ENCODE results near the gene DNAJC16.

DNA sequence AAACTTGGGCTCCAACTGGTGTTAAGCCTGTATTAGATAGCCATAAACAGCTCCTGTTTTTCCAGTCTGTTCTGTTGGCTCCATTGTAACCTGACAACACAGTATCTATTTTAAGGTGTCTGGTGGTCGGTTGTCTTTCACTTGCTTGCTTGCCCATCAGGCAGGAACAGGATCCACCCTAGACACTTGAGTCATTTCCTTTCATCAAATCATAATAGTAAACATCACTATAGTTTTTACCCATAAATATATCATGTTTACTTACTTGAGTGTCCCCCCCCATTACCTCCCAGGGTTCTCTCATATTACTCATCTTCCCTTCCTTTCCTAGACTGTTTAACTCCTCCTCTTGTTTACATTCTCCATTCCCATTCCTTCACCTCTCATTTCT, 93.5 kb downstream of the DNAJC16 start:
- TF ChIP-seq, protein P1, sequence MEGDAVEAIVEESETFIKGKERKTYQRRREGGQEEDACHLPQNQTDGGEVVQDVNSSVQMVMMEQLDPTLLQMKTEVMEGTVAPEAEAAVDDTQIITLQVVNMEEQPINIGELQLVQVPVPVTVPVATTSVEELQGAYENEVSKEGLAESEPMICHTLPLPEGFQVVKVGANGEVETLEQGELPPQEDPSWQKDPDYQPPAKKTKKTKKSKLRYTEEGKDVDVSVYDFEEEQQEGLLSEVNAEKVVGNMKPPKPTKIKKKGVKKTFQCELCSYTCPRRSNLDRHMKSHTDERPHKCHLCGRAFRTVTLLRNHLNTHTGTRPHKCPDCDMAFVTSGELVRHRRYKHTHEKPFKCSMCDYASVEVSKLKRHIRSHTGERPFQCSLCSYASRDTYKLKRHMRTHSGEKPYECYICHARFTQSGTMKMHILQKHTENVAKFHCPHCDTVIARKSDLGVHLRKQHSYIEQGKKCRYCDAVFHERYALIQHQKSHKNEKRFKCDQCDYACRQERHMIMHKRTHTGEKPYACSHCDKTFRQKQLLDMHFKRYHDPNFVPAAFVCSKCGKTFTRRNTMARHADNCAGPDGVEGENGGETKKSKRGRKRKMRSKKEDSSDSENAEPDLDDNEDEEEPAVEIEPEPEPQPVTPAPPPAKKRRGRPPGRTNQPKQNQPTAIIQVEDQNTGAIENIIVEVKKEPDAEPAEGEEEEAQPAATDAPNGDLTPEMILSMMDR (IDR thresholded peaks at IDR 0.05; ENCODE audit: low read depth, low read length): no peak
- no peak for TF ChIP-seq EZH2phosphoT487 (IDR thresholded peaks at IDR 0.05; ENCODE audit: low read depth)

All from OCI-LY3 (cell line).